KMS-11 (cell line): Measurements from ENCODE around the gene TRAM2.

Experiments used
- H2AFZ ChIP-seq: fragments of 200-600 bp; sonication (generic); 2 replicates; pipeline ENCODE4 v1.6.1; 2016; ENCODE audit warnings: antibody characterized with exemption, mixed run types, low read depth
- H3K27ac ChIP-seq: fragments of 200-600 bp; sonication (generic); 2 replicates; pipeline ENCODE4 v1.6.1; 2016; ENCODE audit warnings: mild to moderate bottlenecking, mixed run types
- H3K27me3 ChIP-seq: fragments of 200-600 bp; sonication (generic); 2 replicates; pipeline ENCODE4 v1.6.1; 2017; ENCODE audit warnings: mild to moderate bottlenecking, low read depth, mixed run types, moderate library complexity; ENCODE audit not compliant: insufficient read depth
- H3K36me3 ChIP-seq: fragments of 200-600 bp; sonication (generic); 2 replicates; pipeline ENCODE4 v1.6.1; 2017; ENCODE audit warnings: mild to moderate bottlenecking, mixed run types; ENCODE audit not compliant: insufficient read depth
- H3K4me1 ChIP-seq: fragments of 200-600 bp; sonication (generic); 2 replicates; pipeline ENCODE4 v1.6.1; 2016; ENCODE audit warnings: mild to moderate bottlenecking, low read depth, mixed run types; ENCODE audit not compliant: poor library complexity, severe bottlenecking
- H3K4me2 ChIP-seq: fragments of 200-600 bp; sonication (generic); 2 replicates; pipeline ENCODE4 v1.7.0; 2016; ENCODE audit warnings: mild to moderate bottlenecking, mixed run types
- H3K4me3 ChIP-seq: fragments of 200-600 bp; sonication (generic); IDR thresholded peaks from 2 replicates; pipeline ENCODE4 v1.6.1; 2017; ENCODE audit warnings: low read depth, low read length, mixed read lengths; ENCODE audit not compliant: insufficient read depth
- H3K79me2 ChIP-seq: fragments of 200-600 bp; sonication (generic); 2 replicates; pipeline ENCODE4 v1.6.1; 2016; ENCODE audit warnings: low read depth, mixed run types; ENCODE audit not compliant: insufficient read depth
- H3K9ac ChIP-seq: fragments of 200-600 bp; sonication (generic); 2 replicates; pipeline ENCODE4 v1.6.1; 2016; ENCODE audit warnings: mild to moderate bottlenecking, mixed run types
- H4K20me1 ChIP-seq: fragments of 200-600 bp; sonication (generic); 2 replicates; pipeline ENCODE4 v1.6.1; 2016; ENCODE audit warnings: mild to moderate bottlenecking, mixed run types; ENCODE audit not compliant: insufficient read depth
- TF ChIP-seq, protein P1 (sequence below): fragments of 200-600 bp; sonication (generic); conservative IDR thresholded peaks from 2 replicates; pipeline ENCODE4 v1.6.1; 2017; ENCODE audit warnings: low read depth, mild to moderate bottlenecking, antibody characterized with exemption, low read length, moderate library complexity, mixed read lengths

Gene TRAM2

DNA sequence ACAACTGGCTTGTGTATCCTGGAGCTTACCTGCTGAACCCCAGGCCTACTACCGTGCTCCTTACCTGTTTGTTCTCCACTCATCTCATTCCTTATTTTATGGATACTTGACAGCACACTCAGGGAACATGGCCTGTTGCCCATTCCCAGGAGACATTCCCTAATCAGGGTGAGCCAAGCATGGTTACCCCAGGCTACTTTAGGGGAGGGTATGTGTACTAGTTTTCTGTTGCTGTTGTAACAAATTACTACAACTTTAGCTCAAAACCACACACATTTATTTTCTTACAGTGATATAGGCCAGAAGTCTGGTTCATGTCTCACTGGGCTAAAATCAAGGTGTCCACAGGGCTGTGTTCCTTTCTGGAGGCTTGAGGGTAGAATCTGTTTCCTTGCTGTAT is 15.0 kb upstream of the TRAM2 start:
- TF ChIP-seq, protein P1, sequence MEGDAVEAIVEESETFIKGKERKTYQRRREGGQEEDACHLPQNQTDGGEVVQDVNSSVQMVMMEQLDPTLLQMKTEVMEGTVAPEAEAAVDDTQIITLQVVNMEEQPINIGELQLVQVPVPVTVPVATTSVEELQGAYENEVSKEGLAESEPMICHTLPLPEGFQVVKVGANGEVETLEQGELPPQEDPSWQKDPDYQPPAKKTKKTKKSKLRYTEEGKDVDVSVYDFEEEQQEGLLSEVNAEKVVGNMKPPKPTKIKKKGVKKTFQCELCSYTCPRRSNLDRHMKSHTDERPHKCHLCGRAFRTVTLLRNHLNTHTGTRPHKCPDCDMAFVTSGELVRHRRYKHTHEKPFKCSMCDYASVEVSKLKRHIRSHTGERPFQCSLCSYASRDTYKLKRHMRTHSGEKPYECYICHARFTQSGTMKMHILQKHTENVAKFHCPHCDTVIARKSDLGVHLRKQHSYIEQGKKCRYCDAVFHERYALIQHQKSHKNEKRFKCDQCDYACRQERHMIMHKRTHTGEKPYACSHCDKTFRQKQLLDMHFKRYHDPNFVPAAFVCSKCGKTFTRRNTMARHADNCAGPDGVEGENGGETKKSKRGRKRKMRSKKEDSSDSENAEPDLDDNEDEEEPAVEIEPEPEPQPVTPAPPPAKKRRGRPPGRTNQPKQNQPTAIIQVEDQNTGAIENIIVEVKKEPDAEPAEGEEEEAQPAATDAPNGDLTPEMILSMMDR: no peak
- H2AFZ ChIP-seq: no peak overlapping the region
- peaks cover 37% of the 10 kb centered on the region for H3K4me1 ChIP-seq

DNA sequence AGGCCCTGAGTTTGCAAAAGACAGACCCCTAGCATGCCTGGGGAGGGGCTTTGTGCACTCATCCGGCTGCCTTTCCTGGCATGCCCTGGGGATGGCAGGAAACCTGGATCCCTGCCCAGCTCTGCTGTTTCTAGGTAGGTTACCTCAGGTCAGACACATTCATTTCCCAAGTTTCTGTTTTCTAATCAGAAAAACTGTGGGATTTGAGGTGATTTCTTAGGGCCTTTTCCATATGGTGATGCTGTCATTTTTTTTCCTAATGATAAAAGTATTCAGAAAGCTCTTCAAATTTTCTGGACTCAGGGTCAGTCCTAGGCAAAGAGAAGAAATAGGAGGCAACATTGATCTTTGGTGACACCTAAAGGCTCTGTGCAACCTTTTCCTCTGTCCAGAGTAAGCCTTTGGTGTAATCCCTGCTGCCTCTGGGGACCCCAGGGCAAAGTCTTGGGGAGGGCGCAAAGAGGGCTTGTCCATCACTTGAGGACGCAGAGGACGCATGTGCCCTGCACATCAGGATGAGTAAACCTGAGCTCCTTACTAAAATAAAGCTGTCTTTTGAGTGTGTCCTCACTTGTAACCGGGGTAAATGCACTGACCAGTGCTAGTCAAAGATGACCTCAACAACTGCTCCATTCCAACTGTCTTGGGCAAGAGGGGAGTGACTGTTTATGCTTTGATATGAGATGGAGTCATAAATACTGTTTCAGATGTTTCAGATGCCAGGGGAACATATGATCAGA is 13.5 kb upstream of the TRAM2 start:
- peaks cover 27% of the 10 kb centered on the region for H3K4me1 ChIP-seq
- H3K4me2 ChIP-seq: no peak overlapping the region
- TF ChIP-seq, protein P1: no peak
- no peaks in the 10 kb centered on the region for H3K79me2 ChIP-seq
- no peak overlapping the region for H3K27ac ChIP-seq
- no peaks in the 10 kb centered on the region for H4K20me1 ChIP-seq
- H3K36me3 ChIP-seq: no peaks in the 10 kb centered on the region
- H3K4me3 ChIP-seq: no peak overlapping the region
- H2AFZ ChIP-seq: no peak overlapping the region
- no peaks in the 10 kb centered on the region for H3K27me3 ChIP-seq
- H3K9ac ChIP-seq: no peak overlapping the region

More for the DNA sequence above, 15.0 kb upstream of the TRAM2 start:
- H3K36me3 ChIP-seq: no peaks in the 10 kb centered on the region
- no peak overlapping the region for H3K27ac ChIP-seq
- no peak overlapping the region for H3K9ac ChIP-seq
- no peaks in the 10 kb centered on the region for H3K79me2 ChIP-seq
- H4K20me1 ChIP-seq: no peaks in the 10 kb centered on the region
- no peak overlapping the region for H3K4me2 ChIP-seq
- H3K4me3 ChIP-seq: no peak overlapping the region
- no peaks in the 10 kb centered on the region for H3K27me3 ChIP-seq

DNA sequence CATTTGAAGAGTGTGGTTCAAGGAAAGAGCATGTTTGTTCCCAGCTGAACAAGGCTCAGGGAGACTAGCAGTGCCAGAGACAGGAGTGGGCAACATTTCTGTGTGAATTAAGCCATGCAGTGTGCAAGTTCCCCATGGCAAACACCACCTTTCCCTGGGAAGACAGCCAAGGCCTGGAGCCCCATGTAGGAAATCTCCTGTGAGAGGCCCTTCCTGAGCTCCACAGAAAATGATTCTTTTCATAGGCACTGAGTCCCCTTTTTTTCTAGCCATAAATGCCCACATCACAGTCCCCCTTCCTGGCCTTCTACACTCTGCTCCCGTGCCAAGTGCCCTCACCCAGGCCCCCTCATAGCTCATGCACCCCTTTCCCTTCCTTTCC is 11.8 kb upstream of the TRAM2 start:
- TF ChIP-seq, protein P1: no peak
- peaks cover 23% of the 10 kb centered on the region for H3K4me1 ChIP-seq
- H3K27me3 ChIP-seq: no peaks in the 10 kb centered on the region
- H3K79me2 ChIP-seq: no peaks in the 10 kb centered on the region
- no peak overlapping the region for H3K27ac ChIP-seq
- no peak overlapping the region for H2AFZ ChIP-seq
- H3K4me3 ChIP-seq: no peak overlapping the region
- H3K36me3 ChIP-seq: no peaks in the 10 kb centered on the region
- no peaks in the 10 kb centered on the region for H4K20me1 ChIP-seq
- no peak overlapping the region for H3K9ac ChIP-seq
- no peak overlapping the region for H3K4me2 ChIP-seq

DNA sequence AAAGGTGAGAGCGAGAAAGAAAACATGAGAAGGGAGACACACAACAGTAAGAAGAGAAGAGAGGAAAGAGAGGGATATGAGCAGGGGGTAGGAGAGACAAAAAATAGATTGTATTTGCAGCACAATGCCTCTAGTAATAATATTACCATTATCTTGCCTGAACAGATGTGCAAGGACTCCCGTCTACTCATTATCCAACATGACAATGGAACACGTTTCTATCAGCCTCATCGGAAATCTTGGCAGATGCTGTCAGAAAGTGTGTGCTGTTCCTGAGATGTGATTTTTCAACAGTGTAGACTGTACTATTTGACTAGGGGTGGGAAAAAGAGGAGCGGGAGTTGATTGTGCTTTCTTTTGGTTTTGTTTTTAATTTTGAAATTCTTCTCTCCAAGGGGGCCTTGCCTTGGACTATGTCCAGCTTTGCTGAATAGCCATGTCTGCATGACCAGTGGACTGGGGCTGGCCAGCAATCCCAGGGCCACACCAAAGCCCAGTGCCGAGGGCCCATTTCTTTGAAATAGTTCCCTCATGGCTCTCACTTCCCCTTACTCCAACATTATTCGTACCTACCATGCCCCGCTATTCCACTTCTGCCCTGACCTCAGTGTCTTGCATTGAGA is 11.3 kb upstream of the TRAM2 start:
- Histone ChIP-seq H3K4me2 (no peak overlapping the region), H2AFZ (no peak overlapping the region), H4K20me1 (no peaks in the 10 kb centered on the region), H3K4me3 (no peak overlapping the region), H3K27ac (no peak overlapping the region), H3K36me3 (no peaks in the 10 kb centered on the region), H3K79me2 (no peaks in the 10 kb centered on the region), H3K27me3 (no peaks in the 10 kb centered on the region), H3K4me1 (peaks cover 25% of the 10 kb centered on the region), H3K9ac (no peak overlapping the region)
- TF ChIP-seq, protein P1: no peak
